ENCODE results near the gene GJB5. TPM values are rescaled to one million over a fixed set of nuclear protein-coding genes. Genes with fewer than 3 reads are reported as not detected.

GJB5 gene
- not detected for total RNA-seq (2021; ENCODE audit: unreplicated experiment)
- polyA plus RNA-seq (2012; ENCODE audit: insufficient read length) = 0.22 TPM
- Bru-seq, nascent RNA = not detected
- not detected for BruChase-seq, experiment 1, labeled RNA remaining after a 2-hour chase
- BruChase-seq, experiment 2, labeled RNA remaining after a 6-hour chase = not detected
- long read RNA-seq = 0 reads

- DNase-seq (ENCODE audit: low read depth, low spot score) (no peak), ATAC-seq (no peak)
- in situ Hi-C loops (cut with HindIII; ENCODE audit: low pct_unique_long_range_greater_than_20kb, low sequenced_read_pairs) = no loop called here
- no peak for TF ChIP-seq CTCF (IDR thresholded peaks at IDR 0.05)
- Histone ChIP-seq H3K27me3 (ENCODE audit: control insufficient read depth, insufficient read depth, low read length) (no peaks in the 10 kb centered on the region), H3K36me3 (ENCODE audit: control insufficient read depth, insufficient read depth, low read length) (no peaks in the 10 kb centered on the region), H3K4me3 (ENCODE audit: low read depth in 2 of 2, low read length in 2 of 2) (no peak within 1 kb of the TSS), H3K9me3 (ENCODE audit: control insufficient read depth, insufficient read depth, low read depth, low read length) (no peaks in the 10 kb centered on the region), H3K4me1 (ENCODE audit: control insufficient read depth, insufficient read depth, low read length) (no peaks in the 10 kb centered on the region), H3K27ac (ENCODE audit: low read length) (no peak within 1 kb of the TSS)
- ChIA-PET CTCF (interaction anchor here (1.6 kb wide), 1 partner anchor 12 kb away, joined by 3 read pairs; no protein-coding TSS in a partner anchor), POLR2A (no interaction called here)
- no TSS peak for BruUV-seq (replicated peaks)
- intact Hi-C loops (cut with micrococcal nuclease; ENCODE audit: unreplicated experiment) = no loop called here
These were observed at the start of gene GJB5 for GRCh38 chr1:34754964-34755637. GJB5 (plus strand) TSS chr1:34755047; CDS start chr1:34757331, 2,284 bp downstream.

- intact Hi-C loops (cut with micrococcal nuclease; ENCODE audit: unreplicated experiment) = no loop called here
- no TSS peak for BruUV-seq (replicated peaks)
- H3K27me3 ChIP-seq (ENCODE audit: control insufficient read depth, insufficient read depth, low read length) = peaks cover 24% of the 10 kb centered on the region
- H3K36me3 ChIP-seq (ENCODE audit: control insufficient read depth, insufficient read depth, low read length) = no peaks in the 10 kb centered on the region
- in situ Hi-C loops (cut with HindIII; ENCODE audit: low pct_unique_long_range_greater_than_20kb, low sequenced_read_pairs) = no loop called here
- POLR2A ChIA-PET = no interaction called here
- H3K9me3 ChIP-seq (ENCODE audit: control insufficient read depth, insufficient read depth, low read depth, low read length) = no peaks in the 10 kb centered on the region
- ATAC-seq = no peak
- H3K27ac ChIP-seq (ENCODE audit: low read length) = no peak overlapping the region
- CTCF ChIA-PET = no interaction called here
- H3K4me1 ChIP-seq (ENCODE audit: control insufficient read depth, insufficient read depth, low read length) = no peaks in the 10 kb centered on the region
- no peak for DNase-seq (ENCODE audit: low read depth, low spot score)
- H3K4me3 ChIP-seq (ENCODE audit: low read depth in 2 of 2, low read length in 2 of 2) = no peak overlapping the region
- TF ChIP-seq REST (IDR thresholded peaks at IDR 0.05; ENCODE audit: insufficient read depth in 1 of 2, low read depth in 2 of 2, low read length in 1 of 2) (no peak), CTCF (IDR thresholded peaks at IDR 0.05) (no peak), SIN3A (IDR thresholded peaks at IDR 0.05; ENCODE audit: borderline replicate concordance, insufficient read depth, low read depth, low read length) (no peak), TCF7L2 (IDR thresholded peaks at IDR 0.05; ENCODE audit: low read depth, low read length) (no peak), POLR2AphosphoS5 (IDR thresholded peaks at IDR 0.05; ENCODE audit: low read depth, low read length) (no peak)
These were observed 49.8 kb upstream of the GJB5 start for GRCh38 chr1:34705077-34705476.
